H9 (cell line): ENCODE data around the gene APOL5. TPM values are rescaled to one million over a fixed set of nuclear protein-coding genes. Genes with fewer than 3 reads are reported as not detected.

Source experiments
- DNase-seq: peaks from one replicate; pipeline ENCODE4 v3.0.0-alpha.2; 2017
- H2AFZ ChIP-seq: one replicate; pipeline ENCODE4 v1.6.1; 2013; ENCODE audit warnings: mild to moderate bottlenecking, low read length, control low read depth, moderate library complexity
- H2AK5ac ChIP-seq: 2 replicates; pipeline ENCODE4 v1.6.1; 2013; ENCODE audit warnings: low read length, control low read depth, mixed read lengths; ENCODE audit not compliant: insufficient read length
- H2BK120ac ChIP-seq: one replicate; pipeline ENCODE4 v1.6.1; 2013; ENCODE audit warnings: low read depth, mild to moderate bottlenecking, low read length, control low read depth, inconsistent platforms; ENCODE audit not compliant: poor library complexity, severe bottlenecking
- H2BK12ac ChIP-seq: 2 replicates; pipeline ENCODE4 v1.6.1; 2013; ENCODE audit warnings: low read length, control low read depth, mixed read lengths, low read depth; ENCODE audit not compliant: insufficient read length
- H2BK15ac ChIP-seq: 2 replicates; pipeline ENCODE4 v1.6.1; 2013; ENCODE audit warnings: low read depth, low read length, control low read depth
- H2BK20ac ChIP-seq: one replicate; pipeline ENCODE4 v1.6.1; 2013; ENCODE audit warnings: low read depth, mild to moderate bottlenecking, low read length, control low read depth, inconsistent platforms; ENCODE audit not compliant: poor library complexity, severe bottlenecking
- H2BK5ac ChIP-seq: 2 replicates; pipeline ENCODE4 v1.6.1; 2013; ENCODE audit warnings: low read length, control low read depth, mixed read lengths; ENCODE audit not compliant: insufficient read length
- H3K14ac ChIP-seq: 2 replicates; pipeline ENCODE4 v1.6.1; 2013; ENCODE audit warnings: low read length, control low read depth; ENCODE audit not compliant: insufficient read depth
- H3K18ac ChIP-seq: 2 replicates; pipeline ENCODE4 v1.6.1; 2013; ENCODE audit warnings: low read depth, mild to moderate bottlenecking, mixed read lengths, low read length, control low read depth; ENCODE audit not compliant: insufficient read length
- H3K23ac ChIP-seq: 2 replicates; pipeline ENCODE4 v1.6.1; 2013; ENCODE audit warnings: low read length, control low read depth, mixed read lengths, low read depth; ENCODE audit not compliant: insufficient read length
- H3K23me2 ChIP-seq: 2 replicates; pipeline ENCODE4 v1.6.1; 2013; ENCODE audit warnings: low read depth, mild to moderate bottlenecking, mixed read lengths, low read length, control low read depth; ENCODE audit not compliant: insufficient read length, poor library complexity, severe bottlenecking
- H3K27ac ChIP-seq: 2 replicates; pipeline ENCODE4 v1.5.1; 2013; ENCODE audit warnings: low read length, control low read depth, mixed read lengths, low read depth; ENCODE audit not compliant: insufficient read length
- H3K27me3 ChIP-seq: 2 replicates; pipeline ENCODE4 v1.6.1; 2013; ENCODE audit warnings: low read length, control low read depth, inconsistent platforms; ENCODE audit not compliant: insufficient read depth
- H3K4ac ChIP-seq: 2 replicates; pipeline ENCODE4 v1.6.1; 2013; ENCODE audit warnings: low read depth, mild to moderate bottlenecking, control low read depth, inconsistent platforms, low read length, moderate library complexity
- H3K4me1 ChIP-seq: 2 replicates; pipeline ENCODE4 v1.6.1; 2013; ENCODE audit warnings: low read length, control low read depth, inconsistent platforms; ENCODE audit not compliant: insufficient read depth
- H3K4me2 ChIP-seq: 2 replicates; pipeline ENCODE4 v1.6.1; 2013; ENCODE audit warnings: low read length, control low read depth, mixed read lengths; ENCODE audit not compliant: insufficient read length, insufficient read depth
- H3K56ac ChIP-seq: 2 replicates; pipeline ENCODE4 v1.6.1; 2013; ENCODE audit warnings: low read depth, mild to moderate bottlenecking, mixed read lengths, low read length, control low read depth; ENCODE audit not compliant: insufficient read length
- H3K79me1 ChIP-seq: 2 replicates; pipeline ENCODE4 v1.6.1; 2013; ENCODE audit warnings: low read depth, mild to moderate bottlenecking, moderate library complexity, low read length, control low read depth, inconsistent platforms; ENCODE audit not compliant: insufficient read depth, poor library complexity, severe bottlenecking
- H3K79me2 ChIP-seq: 2 replicates; pipeline ENCODE4 v1.6.1; 2013; ENCODE audit warnings: low read length, control low read depth, inconsistent platforms; ENCODE audit not compliant: insufficient read depth
- H3K9ac ChIP-seq: 2 replicates; pipeline ENCODE4 v1.6.1; 2013; ENCODE audit warnings: low read length, control low read depth, mixed read lengths; ENCODE audit not compliant: insufficient read length; ENCODE audit errors: extremely low read depth
- H3K9me3 ChIP-seq: one replicate; pipeline ENCODE4 v1.6.1; 2013; ENCODE audit warnings: low read depth, low read length, inconsistent platforms; ENCODE audit not compliant: control insufficient read depth
- H3T11ph ChIP-seq: one replicate; pipeline ENCODE4 v1.6.1; 2013; ENCODE audit warnings: mild to moderate bottlenecking, low read length, control low read depth, inconsistent platforms
- H4K20me1 ChIP-seq: one replicate; pipeline ENCODE4 v1.6.1; 2013; ENCODE audit not compliant: control insufficient read depth, insufficient read length, insufficient read depth
- H4K5ac ChIP-seq: 2 replicates; pipeline ENCODE4 v1.6.1; 2013; ENCODE audit warnings: low read depth, mild to moderate bottlenecking, mixed read lengths, low read length, control low read depth; ENCODE audit not compliant: insufficient read length
- H4K8ac ChIP-seq: replicated peaks from 2 replicates; pipeline ENCODE4 v1.6.1; 2013; ENCODE audit warnings: low read length, control low read depth, mixed read lengths, low read depth; ENCODE audit not compliant: insufficient read length
- H4K91ac ChIP-seq: 2 replicates; pipeline ENCODE4 v1.6.1; 2013; ENCODE audit warnings: low read depth, mild to moderate bottlenecking, moderate library complexity, mixed read lengths, low read length, control low read depth; ENCODE audit not compliant: insufficient read length
- H3K27ac Mint-ChIP-seq, 3 experiments: 2 replicates in 2 of 3; 3 replicates in 1 of 3; pipeline ENCODE4 v1.8.0; 2020 to 2021; ENCODE audit warnings: mixed read lengths in 3 of 3, mild to moderate bottlenecking in 1 of 3, moderate library complexity in 1 of 3
- H3K27me3 Mint-ChIP-seq: 2 replicates; pipeline ENCODE4 v1.8.0; 2021; ENCODE audit warnings: low read depth, mild to moderate bottlenecking, moderate library complexity, mixed read lengths
- H3K36me3 Mint-ChIP-seq, 3 experiments: 2 replicates in 2 of 3; 3 replicates in 1 of 3; pipeline ENCODE4 v1.8.0; 2020 to 2021; ENCODE audit warnings: low read depth in 3 of 3, mixed read lengths in 3 of 3; ENCODE audit not compliant: insufficient read depth in 1 of 3
- H3K4me1 Mint-ChIP-seq, 2 experiments: 2 replicates each; pipeline ENCODE4 v1.8.0; 2020; ENCODE audit warnings: mixed read lengths in 2 of 2
- H3K4me3 Mint-ChIP-seq, 2 experiments: 2 replicates in 1 of 2; 3 replicates in 1 of 2; pipeline ENCODE4 v1.8.0; 2020 to 2021; ENCODE audit warnings: mild to moderate bottlenecking in 2 of 2, mixed read lengths in 2 of 2, moderate library complexity in 1 of 2
- H3K9me3 Mint-ChIP-seq, 2 experiments: 2 replicates in 1 of 2; 3 replicates in 1 of 2; pipeline ENCODE4 v1.8.0; 2020; ENCODE audit warnings: mild to moderate bottlenecking in 2 of 2, mixed read lengths in 2 of 2, moderate library complexity in 1 of 2
- WGBS: extraction: QIAGEN DNeasy Blood & Tissue Kit; methylation state at CpG from one replicate; pipeline ENCODE4 v1.1.7; 2013; ENCODE audit warnings: missing lambda C conversion rate, low lambda C conversion rate, mixed read lengths; ENCODE audit not compliant: insufficient read length; ENCODE audit errors: extremely low coverage; 5-methylcytosine and 5-hydroxymethylcytosine counted together
- total RNA-seq: library from RNA; stranded (reverse); gene quantifications from 2 replicates; pipeline ENCODE4 v1.2.1, GENCODE V29; 2021
- TF ChIP-seq, protein P1 (sequence below): fragments of 200-600 bp; sonication (generic); conservative IDR thresholded peaks from 3 replicates; pipeline ENCODE4 v1.8.0; 2021; ENCODE audit warnings: antibody characterized with exemption, mild to moderate bottlenecking

Gene APOL5
- total RNA-seq, 1 experiment from 2014 or later = not detected

- Histone ChIP-seq H4K8ac (no peak overlapping the region), H3K79me2 (no peaks in the 10 kb centered on the region), H3K4me2 (no peak overlapping the region), H2AFZ (no peak overlapping the region), H3K56ac (no peak overlapping the region), H2BK5ac (no peak overlapping the region), H2AK5ac (no peak overlapping the region), H3K4ac (no peak overlapping the region), H4K91ac (no peak overlapping the region), H3K23me2 (no peaks in the 10 kb centered on the region), H3K4me1 (no peaks in the 10 kb centered on the region), H3K27me3 (no peaks in the 10 kb centered on the region), H2BK120ac (no peak overlapping the region), H4K5ac (no peak overlapping the region), H2BK20ac (no peak overlapping the region), H3K27ac (no peak overlapping the region), H3K23ac (no peak overlapping the region), H3K79me1 (no peaks in the 10 kb centered on the region), H3K9ac (no peak overlapping the region), H2BK12ac (no peak overlapping the region), H3T11ph (no peak overlapping the region), H2BK15ac (no peak overlapping the region), H3K18ac (no peak overlapping the region), H4K20me1 (no peaks in the 10 kb centered on the region), H3K9me3 (no peaks in the 10 kb centered on the region), H3K14ac (no peak overlapping the region)
- TF ChIP-seq, protein P1, sequence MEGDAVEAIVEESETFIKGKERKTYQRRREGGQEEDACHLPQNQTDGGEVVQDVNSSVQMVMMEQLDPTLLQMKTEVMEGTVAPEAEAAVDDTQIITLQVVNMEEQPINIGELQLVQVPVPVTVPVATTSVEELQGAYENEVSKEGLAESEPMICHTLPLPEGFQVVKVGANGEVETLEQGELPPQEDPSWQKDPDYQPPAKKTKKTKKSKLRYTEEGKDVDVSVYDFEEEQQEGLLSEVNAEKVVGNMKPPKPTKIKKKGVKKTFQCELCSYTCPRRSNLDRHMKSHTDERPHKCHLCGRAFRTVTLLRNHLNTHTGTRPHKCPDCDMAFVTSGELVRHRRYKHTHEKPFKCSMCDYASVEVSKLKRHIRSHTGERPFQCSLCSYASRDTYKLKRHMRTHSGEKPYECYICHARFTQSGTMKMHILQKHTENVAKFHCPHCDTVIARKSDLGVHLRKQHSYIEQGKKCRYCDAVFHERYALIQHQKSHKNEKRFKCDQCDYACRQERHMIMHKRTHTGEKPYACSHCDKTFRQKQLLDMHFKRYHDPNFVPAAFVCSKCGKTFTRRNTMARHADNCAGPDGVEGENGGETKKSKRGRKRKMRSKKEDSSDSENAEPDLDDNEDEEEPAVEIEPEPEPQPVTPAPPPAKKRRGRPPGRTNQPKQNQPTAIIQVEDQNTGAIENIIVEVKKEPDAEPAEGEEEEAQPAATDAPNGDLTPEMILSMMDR = no peak
- peaks cover 5 to 14% (median 5%) of the 10 kb centered on the region in 3 experiments; a peak in 6 of 7 replicates for H3K36me3 Mint-ChIP-seq
- H3K4me3 Mint-ChIP-seq = no peak overlapping the region
- H3K27me3 Mint-ChIP-seq = peaks cover 7% of the 10 kb centered on the region
- WGBS = no CpG with 5 or more reads among the region's 9 CpGs
- H3K4me1 Mint-ChIP-seq = peaks cover 6 to 13% of the 10 kb centered on the region in 2 experiments; a peak in 2 of 4 replicates
- peak overlapping the region in 1 of 3 experiments; percentile 7; a peak in 1 of 7 replicates for H3K27ac Mint-ChIP-seq
- no peaks in the 10 kb centered on the region; a peak in 1 of 5 replicates for H3K9me3 Mint-ChIP-seq
- DNase-seq = no peak
Observed at GRCh38 chr22:35732116-35732515, 14.4 kb downstream of the APOL5 start.
